Measurements from ENCODE around the gene NT5DC2.

NT5DC2 gene

DNA sequence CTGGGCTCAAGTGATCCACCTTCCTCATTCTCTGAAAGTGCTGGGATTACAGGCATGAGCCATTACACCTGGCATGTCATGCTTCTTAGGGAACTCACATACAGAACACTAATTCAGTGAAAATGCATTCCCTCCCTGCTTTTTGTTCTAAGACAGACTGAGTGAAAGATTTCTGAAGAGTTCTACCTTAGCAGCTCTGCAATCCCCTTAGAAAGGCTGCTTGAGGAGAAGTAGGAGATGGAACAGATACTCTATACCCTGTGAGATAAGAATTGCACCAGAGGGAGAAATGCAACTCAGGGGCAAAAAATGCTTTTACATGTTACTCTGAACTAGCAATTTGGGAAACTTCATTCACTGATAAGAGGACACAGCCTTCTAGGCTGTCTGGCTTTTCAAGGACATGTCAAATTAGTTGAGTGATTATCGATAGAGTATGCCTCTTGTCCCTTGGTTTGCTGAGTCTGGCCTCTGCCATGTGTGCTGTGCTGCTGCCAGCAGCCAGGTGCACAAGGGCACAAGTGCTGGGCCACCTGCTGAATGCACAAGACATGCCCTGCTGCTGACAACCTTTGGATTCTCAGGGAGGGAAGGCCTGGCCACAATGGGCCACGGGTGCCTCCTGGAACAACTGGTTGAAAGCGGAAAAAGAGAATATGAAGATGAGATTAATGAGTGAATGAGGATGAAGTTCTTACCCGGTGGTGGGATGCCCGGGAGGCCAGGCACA lies 20.5 kb upstream of the NT5DC2 start:
- peaks cover 73% of the 10 kb centered on the region for H3K36me3 ChIP-seq
- H3K27me3 ChIP-seq (ENCODE audit: insufficient read depth, low read depth, severe bottlenecking), result no peaks in the 10 kb centered on the region
- H3K4me3 ChIP-seq (ENCODE audit: low read depth, low read length), result no peak overlapping the region
- no peak for DNase-seq
- no peaks in the 10 kb centered on the region for H3K9me3 ChIP-seq (ENCODE audit: severe bottlenecking)
- no peak overlapping the region for H3K27ac ChIP-seq
- no peak for TF ChIP-seq CTCF (IDR thresholded peaks at IDR 0.05; ENCODE audit: low read depth, low read length)

DNA sequence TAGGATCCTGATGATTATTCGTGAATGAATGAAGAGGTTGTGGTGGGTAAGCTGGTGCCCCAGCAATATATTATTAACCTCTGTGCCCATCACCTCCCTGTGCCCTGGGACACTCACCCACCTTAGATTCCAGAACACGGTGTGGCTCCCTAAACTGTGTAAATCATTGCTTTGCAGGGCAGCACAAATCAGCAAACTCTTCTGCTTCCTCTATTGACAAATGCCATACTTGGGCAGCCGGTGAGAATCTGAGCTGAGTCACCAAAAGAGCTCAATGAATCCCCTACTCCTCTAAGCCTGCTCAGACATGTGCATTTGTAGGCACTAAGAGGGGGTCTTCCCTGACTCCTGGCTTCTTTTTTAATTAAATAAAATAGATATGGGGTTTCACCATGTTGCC lies 18.4 kb upstream of the NT5DC2 start:
- H3K9me3 ChIP-seq (ENCODE audit: severe bottlenecking), result no peaks in the 10 kb centered on the region

DNA sequence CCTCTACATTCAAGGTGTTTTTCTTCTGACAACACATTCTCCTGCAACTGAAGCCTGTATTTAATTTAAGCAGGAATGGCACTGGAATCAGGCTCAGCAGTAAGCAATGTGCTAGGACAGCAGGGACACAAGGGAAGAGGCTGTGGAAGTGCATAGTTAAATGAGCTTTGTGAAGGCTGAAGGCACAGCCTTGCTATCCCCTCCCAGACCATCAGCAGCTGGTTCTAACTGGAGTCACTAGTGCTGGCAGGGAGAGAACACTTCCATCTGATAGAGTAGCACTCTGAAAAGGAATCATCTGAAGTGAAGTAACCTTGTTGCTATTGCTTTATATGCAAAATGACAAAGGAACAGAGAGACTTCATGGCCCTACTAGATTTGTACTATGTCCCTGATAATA lies 17.5 kb upstream of the NT5DC2 start:
- no peak for DNase-seq
- Histone ChIP-seq H3K9me3 (ENCODE audit: severe bottlenecking) (no peaks in the 10 kb centered on the region), H3K27me3 (ENCODE audit: insufficient read depth, low read depth, severe bottlenecking) (no peaks in the 10 kb centered on the region), H3K36me3 (peaks cover 74% of the 10 kb centered on the region), H3K27ac (no peak overlapping the region), H3K4me3 (ENCODE audit: low read depth, low read length) (no peak overlapping the region)
- TF ChIP-seq CTCF (IDR thresholded peaks at IDR 0.05; ENCODE audit: low read depth, low read length), result no peak

More for the DNA sequence above, 18.4 kb upstream of the NT5DC2 start:
- TF ChIP-seq CTCF (IDR thresholded peaks at IDR 0.05; ENCODE audit: low read depth, low read length), result no peak
- Histone ChIP-seq H3K4me3 (ENCODE audit: low read depth, low read length) (no peak overlapping the region), H3K27ac (no peak overlapping the region), H3K27me3 (ENCODE audit: insufficient read depth, low read depth, severe bottlenecking) (no peaks in the 10 kb centered on the region), H3K36me3 (peaks cover 70% of the 10 kb centered on the region)
- DNase-seq, result no peak

DNA sequence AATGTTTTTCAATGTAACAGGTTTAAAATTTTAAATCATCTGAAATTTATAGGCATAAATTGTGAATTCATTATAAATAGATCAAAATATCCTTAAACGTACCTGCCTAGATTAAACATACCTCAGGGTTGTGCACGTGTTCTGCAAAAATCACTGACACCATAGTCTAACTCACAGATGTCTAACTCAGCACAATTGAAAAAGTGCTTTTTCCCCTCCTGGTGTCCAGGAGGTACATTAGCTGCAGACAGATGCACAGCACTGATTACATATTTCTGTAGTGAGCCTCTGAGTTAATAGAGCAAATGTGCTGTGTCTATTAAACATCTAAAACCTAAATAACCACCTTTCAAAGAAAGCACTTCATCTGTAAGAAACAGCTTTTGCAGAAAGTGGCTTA lies 13.5 kb upstream of the NT5DC2 start:
- H3K27ac ChIP-seq, result no peak overlapping the region
- H3K27me3 ChIP-seq (ENCODE audit: insufficient read depth, low read depth, severe bottlenecking), result no peaks in the 10 kb centered on the region
- DNase-seq, result no peak
- no peak overlapping the region for H3K4me3 ChIP-seq (ENCODE audit: low read depth, low read length)
- TF ChIP-seq CTCF (IDR thresholded peaks at IDR 0.05; ENCODE audit: low read depth, low read length), result no peak
- peaks cover 63% of the 10 kb centered on the region for H3K36me3 ChIP-seq
- H3K9me3 ChIP-seq (ENCODE audit: severe bottlenecking), result no peaks in the 10 kb centered on the region

DNA sequence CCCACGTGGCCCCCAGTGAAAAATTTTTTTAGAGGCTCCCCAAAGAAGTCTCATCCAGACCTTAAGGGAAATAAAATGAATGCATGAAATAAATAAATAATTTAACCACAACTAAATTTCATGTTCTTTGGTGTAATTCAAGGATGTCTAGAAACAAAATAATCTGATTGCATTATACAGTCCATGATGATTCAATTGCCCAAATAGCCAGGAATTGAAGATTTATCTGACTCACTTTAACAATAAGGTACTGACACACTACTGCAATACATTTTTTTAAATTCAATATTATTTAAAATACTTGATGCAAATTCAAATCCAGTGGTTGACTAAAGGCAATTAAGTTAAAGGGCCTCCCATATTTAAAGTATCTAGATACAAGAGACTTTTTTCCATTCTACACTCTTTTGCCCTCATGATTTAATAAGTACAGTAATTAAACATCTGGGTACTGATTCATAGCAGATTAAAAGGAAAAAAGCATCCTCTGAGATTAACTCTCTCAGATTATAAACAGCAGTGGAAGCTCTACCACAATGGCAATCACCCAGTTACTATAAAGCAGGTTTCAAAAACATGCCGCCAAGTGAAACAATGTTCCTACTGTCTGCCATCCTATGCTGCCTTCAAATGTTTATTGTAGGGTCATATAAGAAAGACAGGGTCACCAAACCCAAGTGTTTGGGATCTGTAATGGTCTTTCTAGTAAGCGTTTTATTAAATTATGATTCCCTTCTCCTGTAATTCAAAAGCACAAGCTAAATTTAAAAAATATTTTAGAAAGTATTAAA lies 12.6 kb upstream of the NT5DC2 start:
- H3K9me3 ChIP-seq (ENCODE audit: severe bottlenecking), result no peaks in the 10 kb centered on the region
- no peak for DNase-seq
- no peak overlapping the region for H3K4me3 ChIP-seq (ENCODE audit: low read depth, low read length)
- no peak for TF ChIP-seq CTCF (IDR thresholded peaks at IDR 0.05; ENCODE audit: low read depth, low read length)
- H3K27me3 ChIP-seq (ENCODE audit: insufficient read depth, low read depth, severe bottlenecking), result no peaks in the 10 kb centered on the region
- peaks cover 64% of the 10 kb centered on the region for H3K36me3 ChIP-seq
- no peak overlapping the region for H3K27ac ChIP-seq

Data from WERI-Rb-1 (cell line).